GM18867 (cell line): Measurements from ENCODE around the gene KPNA2.
"Not testable (repeated sequence)": the region's sequence is repeated elsewhere in the genome, so short reads cannot be mapped to it uniquely, and the experiment has no call there.

Experiments used
- ATAC-seq: cut with Tn5 transposase; IDR thresholded peaks from one replicate; pipeline ENCODE4 v1.9.1; 2021; ENCODE audit warnings: mild to moderate bottlenecking, moderate library complexity; ENCODE audit not compliant: unreplicated experiment

Gene KPNA2

GRCh38 chr17:68019675-68020408 is 15.7 kb upstream of the KPNA2 start:
- ATAC-seq, result peak; percentile 90

GRCh38 chr17:68020409-68020756 is 15.2 kb upstream of the KPNA2 start:
- no peak for ATAC-seq

- not testable (repeated sequence) for ATAC-seq
Observed at GRCh38 chr17:68020791-68021190, 14.7 kb upstream of the KPNA2 start.

GRCh38 chr17:68021963-68022362 is 13.6 kb upstream of the KPNA2 start:
- ATAC-seq, result no peak

- not testable (repeated sequence) for ATAC-seq
Observed at GRCh38 chr17:68022547-68022946, 13.0 kb upstream of the KPNA2 start.

- ATAC-seq, result no peak
Observed at GRCh38 chr17:68029512-68030215, 5.9 kb upstream of the KPNA2 start.

GRCh38 chr17:68033636-68034451 is 1.7 kb upstream of the KPNA2 start:
- no peak for ATAC-seq

GRCh38 chr17:68034452-68034776 is 1.1 kb upstream of the KPNA2 start:
- ATAC-seq, result no peak

- peak; percentile 85 for ATAC-seq
Observed at GRCh38 chr17:68035131-68035522, 408 bp upstream of the KPNA2 start.

- no peak for ATAC-seq
Observed at GRCh38 chr17:68036304-68037147, 991 bp downstream of the KPNA2 start.

GRCh38 chr17:68047153-68047846 is 11.8 kb downstream of the KPNA2 start:
- ATAC-seq, result no peak

GRCh38 chr17:68047890-68048542 is 12.5 kb downstream of the KPNA2 start:
- ATAC-seq, result not testable (repeated sequence)

GRCh38 chr17:68048996-68049395 is 13.5 kb downstream of the KPNA2 start:
- no peak for ATAC-seq

- ATAC-seq, result not testable (repeated sequence)
Observed at GRCh38 chr17:68049812-68050437, 14.4 kb downstream of the KPNA2 start.

GRCh38 chr17:68051321-68052312 is 16.1 kb downstream of the KPNA2 start:
- ATAC-seq, result not testable (repeated sequence)

- ATAC-seq, result no peak
Observed at GRCh38 chr17:68052810-68053209, 17.3 kb downstream of the KPNA2 start.

GRCh38 chr17:68053231-68054013 is 17.9 kb downstream of the KPNA2 start:
- no peak for ATAC-seq
